ENCODE results near the gene TNIP3. TPM values are rescaled to one million over a fixed set of nuclear protein-coding genes. Genes with fewer than 3 reads are reported as not detected.

The TNIP3 gene
- total RNA-seq, 2 donors from 2014 or later, result 0.11 TPM; not detected in 1

- no peak overlapping the region for H3K4me3 ChIP-seq (ENCODE audit: low read length)
- no peak overlapping the region for H3K27ac ChIP-seq (ENCODE audit: low read depth, low read length)
- H3K9me3 Mint-ChIP-seq, result peaks cover 2% of the 10 kb centered on the region
- H3K27me3 ChIP-seq (ENCODE audit: control insufficient read depth, insufficient read depth, low read length, poor library complexity, severe bottlenecking), result no peaks in the 10 kb centered on the region
- WGBS, 2 experiments (ENCODE audit: insufficient coverage in 1 of 2, insufficient read length in 1 of 2), result 75 to 86% methylated on average over 2 to 4 of the region's 4 CpGs
- no peaks in the 10 kb centered on the region for H3K36me3 ChIP-seq (ENCODE audit: control insufficient read depth, insufficient read depth, low read length)
- peaks cover 3% of the 10 kb centered on the region for H3K4me1 ChIP-seq (ENCODE audit: control insufficient read depth, insufficient read depth, low read length)
- H3K9me3 ChIP-seq (ENCODE audit: control insufficient read depth, low read length), result no peaks in the 10 kb centered on the region
- DNase-seq, result no peak
- H3K27me3 Mint-ChIP-seq (ENCODE audit: insufficient read depth), result no peaks in the 10 kb centered on the region
- no peak for TF ChIP-seq CTCF (conservative IDR thresholded peaks at IDR 0.05)
- H3K36me3 Mint-ChIP-seq (ENCODE audit: low read depth), result no peaks in the 10 kb centered on the region
- peaks cover 11% of the 10 kb centered on the region for H3K4me1 Mint-ChIP-seq
- no peak overlapping the region for H3K4me3 Mint-ChIP-seq
- H3K9ac ChIP-seq (ENCODE audit: extremely low read depth, low read length, poor library complexity, severe bottlenecking), result no peak overlapping the region
- H3K27ac Mint-ChIP-seq, result no peak overlapping the region
These were observed 33.8 kb downstream of the TNIP3 start for GRCh38 chr4:121130326-121130660.

GRCh38 chr4:121129606-121130325, 34.4 kb downstream of the TNIP3 start:
- Mint-ChIP-seq H3K27ac (no peak overlapping the region), H3K4me1 (peaks cover 11% of the 10 kb centered on the region), H3K9me3 (peaks cover 2% of the 10 kb centered on the region), H3K4me3 (no peak overlapping the region), H3K36me3 (ENCODE audit: low read depth) (no peaks in the 10 kb centered on the region), H3K27me3 (ENCODE audit: insufficient read depth) (no peaks in the 10 kb centered on the region)
- no peak for DNase-seq
- Histone ChIP-seq H3K27ac (ENCODE audit: low read depth, low read length) (no peak overlapping the region), H3K4me3 (ENCODE audit: low read length) (no peak overlapping the region), H3K4me1 (ENCODE audit: control insufficient read depth, insufficient read depth, low read length) (peaks cover 4% of the 10 kb centered on the region), H3K36me3 (ENCODE audit: control insufficient read depth, insufficient read depth, low read length) (no peaks in the 10 kb centered on the region), H3K9me3 (ENCODE audit: control insufficient read depth, low read length) (no peaks in the 10 kb centered on the region), H3K27me3 (ENCODE audit: control insufficient read depth, insufficient read depth, low read length, poor library complexity, severe bottlenecking) (no peaks in the 10 kb centered on the region), H3K9ac (ENCODE audit: extremely low read depth, low read length, poor library complexity, severe bottlenecking) (no peak overlapping the region)
- WGBS, 2 experiments (ENCODE audit: insufficient coverage in 1 of 2, insufficient read length in 1 of 2), result 71 to 95% methylated on average over 1 to 4 of the region's 4 CpGs
- no peak for TF ChIP-seq CTCF (conservative IDR thresholded peaks at IDR 0.05)

GRCh38 chr4:121127100-121127499, 37.0 kb downstream of the TNIP3 start:
- Histone ChIP-seq H3K36me3 (ENCODE audit: control insufficient read depth, insufficient read depth, low read length) (no peaks in the 10 kb centered on the region), H3K9me3 (ENCODE audit: control insufficient read depth, low read length) (no peaks in the 10 kb centered on the region), H3K4me1 (ENCODE audit: control insufficient read depth, insufficient read depth, low read length) (peaks cover 4% of the 10 kb centered on the region), H3K4me3 (ENCODE audit: low read length) (no peak overlapping the region), H3K9ac (ENCODE audit: extremely low read depth, low read length, poor library complexity, severe bottlenecking) (no peak overlapping the region), H3K27ac (ENCODE audit: low read depth, low read length) (no peak overlapping the region), H3K27me3 (ENCODE audit: control insufficient read depth, insufficient read depth, low read length, poor library complexity, severe bottlenecking) (no peaks in the 10 kb centered on the region)
- peaks cover 2% of the 10 kb centered on the region for H3K9me3 Mint-ChIP-seq
- 93% methylated on average over 1 of the region's 1 CpG; no CpG with 5 or more reads in 1 of the 2 experiments for WGBS, 2 experiments (ENCODE audit: insufficient coverage in 1 of 2, insufficient read length in 1 of 2)
- no peaks in the 10 kb centered on the region for H3K36me3 Mint-ChIP-seq (ENCODE audit: low read depth)
- no peak for TF ChIP-seq CTCF (conservative IDR thresholded peaks at IDR 0.05)
- DNase-seq, result no peak
- H3K27ac Mint-ChIP-seq, result no peak overlapping the region
- H3K27me3 Mint-ChIP-seq (ENCODE audit: insufficient read depth), result no peaks in the 10 kb centered on the region
- no peak overlapping the region for H3K4me3 Mint-ChIP-seq
- H3K4me1 Mint-ChIP-seq, result peaks cover 11% of the 10 kb centered on the region

Data from endodermal cell (in vitro differentiated cells).